Psoas muscle (tissue), 8 donors: ENCODE results near the gene TBL1Y. TPM values are rescaled to one million over a fixed set of nuclear protein-coding genes. Genes with fewer than 3 reads are reported as not detected.

Experiments used
- ATAC-seq, 4 donors: fragments of 200-7000 bp; cut with Tn5 transposase; one replicate each; pipeline ENCODE4 v1.9.1; 2020; ENCODE audit warnings: moderate library complexity in 3 of 4, mild to moderate bottlenecking in 2 of 4
- DNase-seq, 2 donors: peaks; one replicate each; pipeline ENCODE4 v3.0.0-alpha.2; 2020
- H3K27ac ChIP-seq: fragments of 200-600 bp; one replicate; pipeline ENCODE4 v1.8.0; 2022
- H3K27me3 ChIP-seq, 3 donors: fragments of 200-600 bp in 1 of 3; one replicate each; pipeline versions ENCODE4 v1.6.1 to v1.8.0; 2013 to 2022; ENCODE audit warnings: low read length in 2 of 3, mild to moderate bottlenecking in 2 of 3, moderate library complexity in 1 of 3; ENCODE audit not compliant: insufficient read depth in 3 of 3
- H3K36me3 ChIP-seq, 2 donors: fragments of 200-600 bp in 1 of 2; one replicate each; pipeline versions ENCODE4 v1.6.1 to v1.8.0; 2013 to 2022; ENCODE audit warnings: low read depth in 1 of 2, mild to moderate bottlenecking in 1 of 2, moderate library complexity in 1 of 2; ENCODE audit not compliant: insufficient read depth in 1 of 2
- H3K4me1 ChIP-seq: fragments of 200-600 bp; one replicate; pipeline ENCODE4 v1.8.0; 2022
- H3K4me3 ChIP-seq: fragments of 200-600 bp; one replicate; pipeline ENCODE4 v1.8.0; 2022; ENCODE audit warnings: mild to moderate bottlenecking
- H3K9me3 ChIP-seq: fragments of 200-600 bp; one replicate; pipeline ENCODE4 v1.8.0; 2022
- CTCF ChIP-seq: fragments of 200-600 bp; IDR thresholded peaks from one replicate; pipeline ENCODE4 v1.8.0; 2022; ENCODE audit warnings: antibody characterized with exemption
- WGBS, 3 donors: extraction: QIAGEN DNeasy Blood & Tissue Kit; methylation state at CpG; one replicate each; pipeline versions ENCODE4 v1.1.6 to v1.1.7; 2013; 5-methylcytosine and 5-hydroxymethylcytosine counted together
- intact Hi-C, 2 donors: fragments of 100-400 bp; cut with DNase I; formaldehyde crosslinking; loops; one replicate each; pipeline versions ENCODE4 v1.11.0 to v1.14.2; 2022
- polyA plus RNA-seq, 3 donors: library from polyadenylated mRNA; stranded (reverse); fragments of 200-250 nt; gene quantifications; one replicate each; pipeline ENCODE4 v1.2.3, GENCODE V29; 2013
- total RNA-seq, 4 donors: library from RNA; stranded (reverse); fragmentation: NEBNext Ultra II Directional in 2 of 4; extraction: Animal tissue kit (Norgen Biotek cat#: 25700) in 2 of 4; gene quantifications; one replicate each; pipeline versions ENCODE4 v1.2.1 to v1.2.4, GENCODE V29; 2021 to 2023
- donor health status: healthy with polysubstance abuse.
- donor health status: DM: no; HTN: no; CAD: no; lungs with moderate emphysema.
- donor health status: Bipolar disorder and iron deficiency.
- donor health status: healthy.
- donor health status: DM: yes; HTN: yes; CAD: no.
- donor health status: DM: no; HTN: no; CAD: no.
- donor health status: DM: no; HTN: no; CAD: no.
- donor health status: DM: yes; HTN: yes; CAD: no.

TBL1Y gene
- total and polyA plus RNA-seq, 7 donors, result 0.03 to 0.60 TPM; not detected in 5

- intact Hi-C loops, result no loop called here
- H3K27ac ChIP-seq, result no peak overlapping the region
Measured at GRCh38 chrY:6928265-6928664, 17.8 kb downstream of the TBL1Y start.

GRCh38 chrY:6929237-6929636 is 18.7 kb downstream of the TBL1Y start:
- no peak for ATAC-seq
- no peaks in the 10 kb centered on the region for H3K9me3 ChIP-seq
- H3K4me1 ChIP-seq, result no peaks in the 10 kb centered on the region
- WGBS, 3 donors, result 33 to 71% methylated on average over 1 of the region's 1 CpG; no CpG with 5 or more reads in 1 of the 3 donors
- no peaks in the 10 kb centered on the region for H3K36me3 ChIP-seq
- intact Hi-C loops, result no loop called here
- H3K27me3 ChIP-seq, result no peaks in the 10 kb centered on the region
- no peak overlapping the region for H3K27ac ChIP-seq
- DNase-seq, result no peak
- no peak for TF ChIP-seq CTCF
- no peak overlapping the region for H3K4me3 ChIP-seq

More at GRCh38 chrY:6928265-6928664, 17.8 kb downstream of the TBL1Y start:
- no peak for TF ChIP-seq CTCF
- Histone ChIP-seq H3K27me3 (no peaks in the 10 kb centered on the region), H3K4me3 (no peak overlapping the region), H3K36me3 (no peaks in the 10 kb centered on the region), H3K4me1 (no peaks in the 10 kb centered on the region), H3K9me3 (no peaks in the 10 kb centered on the region)
- WGBS, 3 donors, result 40 to 49% methylated on average over 4 of the region's 4 CpGs; no CpG with 5 or more reads in 1 of the 3 donors
- ATAC-seq (no peak), DNase-seq (no peak)

- Histone ChIP-seq H3K27ac (no peak overlapping the region), H3K4me3 (no peak overlapping the region), H3K36me3 (no peaks in the 10 kb centered on the region), H3K27me3 (no peaks in the 10 kb centered on the region), H3K9me3 (no peaks in the 10 kb centered on the region), H3K4me1 (no peaks in the 10 kb centered on the region)
- TF ChIP-seq CTCF, result no peak
- DNase-seq, result no peak
- ATAC-seq, result no peak
- intact Hi-C loops, result no loop called here
- 64 to 77% methylated on average over 4 of the region's 4 CpGs; no CpG with 5 or more reads in 1 of the 3 donors for WGBS, 3 donors
Measured at GRCh38 chrY:6931779-6932396, 21.4 kb downstream of the TBL1Y start.

GRCh38 chrY:6935497-6935896 is 25.0 kb downstream of the TBL1Y start:
- no peak for DNase-seq
- no peak for TF ChIP-seq CTCF

GRCh38 chrY:6947695-6948094 is 37.2 kb downstream of the TBL1Y start:
- Histone ChIP-seq H3K4me1 (no peaks in the 10 kb centered on the region), H3K27ac (no peak overlapping the region), H3K9me3 (no peaks in the 10 kb centered on the region), H3K27me3 (no peaks in the 10 kb centered on the region), H3K4me3 (no peak overlapping the region), H3K36me3 (no peaks in the 10 kb centered on the region)
- DNase-seq (no peak), ATAC-seq (no peak)
- TF ChIP-seq CTCF, result no peak
- intact Hi-C loops, result no loop called here

More at GRCh38 chrY:6935497-6935896, 25.0 kb downstream of the TBL1Y start:
- no peaks in the 10 kb centered on the region for H3K9me3 ChIP-seq
- H3K27ac ChIP-seq, result no peak overlapping the region
- ATAC-seq, result no peak
- intact Hi-C loops, result no loop called here
- H3K4me3 ChIP-seq, result no peak overlapping the region
- no peaks in the 10 kb centered on the region for H3K36me3 ChIP-seq
- no peaks in the 10 kb centered on the region for H3K4me1 ChIP-seq
- no peaks in the 10 kb centered on the region for H3K27me3 ChIP-seq
- 88 to 97% methylated on average over 2 of the region's 2 CpGs; no CpG with 5 or more reads in 1 of the 3 donors for WGBS, 3 donors
